Activated T-helper 2 cell treated with anti-CD3 and anti-CD28 coated beads, Interferon-gamma antibody, Interleukin-2, Interleukin-4, amounts not matched to agents 10 μg/mL and 5 μg/mL and 100 μg/mL, durations not matched to agents 14 hours and 24 hours and 36 hours (primary cell): ENCODE data around the gene NIPAL1. TPM values are rescaled to one million over a fixed set of nuclear protein-coding genes. Genes with fewer than 3 reads are reported as not detected.

ENCODE experiments used
- DNase-seq: peaks from one replicate; pipeline ENCODE4 v3.0.0; 2021; ENCODE audit warnings: low spot score
- H3K27ac Mint-ChIP-seq: one replicate; pipeline ENCODE4 v1.8.0; 2021; ENCODE audit warnings: mixed read lengths
- H3K27me3 Mint-ChIP-seq: one replicate; pipeline ENCODE4 v1.8.0; 2021; ENCODE audit warnings: low read depth, mixed read lengths
- H3K36me3 Mint-ChIP-seq: one replicate; pipeline ENCODE4 v1.8.0; 2021; ENCODE audit warnings: low read depth, mixed read lengths
- H3K4me1 Mint-ChIP-seq: one replicate; pipeline ENCODE4 v1.8.0; 2021; ENCODE audit warnings: low read depth, mixed read lengths
- H3K4me3 Mint-ChIP-seq: one replicate; pipeline ENCODE4 v1.8.0; 2021; ENCODE audit warnings: low read depth, mild to moderate bottlenecking, moderate library complexity, mixed read lengths
- H3K9me3 Mint-ChIP-seq: one replicate; pipeline ENCODE4 v1.8.0; 2021; ENCODE audit warnings: mixed read lengths
- intact Hi-C: fragments of 100-400 bp; cut with micrococcal nuclease; formaldehyde crosslinking; loops from one replicate; pipeline ENCODE4 v1.15.1; 2023
- total RNA-seq: library from RNA; stranded (reverse); gene quantifications from 2 replicates; pipeline ENCODE4 v1.2.3, GENCODE V29; 2022

The NIPAL1 gene
- total RNA-seq, 1 donor from 2014 or later: 0.82 TPM

DNA sequence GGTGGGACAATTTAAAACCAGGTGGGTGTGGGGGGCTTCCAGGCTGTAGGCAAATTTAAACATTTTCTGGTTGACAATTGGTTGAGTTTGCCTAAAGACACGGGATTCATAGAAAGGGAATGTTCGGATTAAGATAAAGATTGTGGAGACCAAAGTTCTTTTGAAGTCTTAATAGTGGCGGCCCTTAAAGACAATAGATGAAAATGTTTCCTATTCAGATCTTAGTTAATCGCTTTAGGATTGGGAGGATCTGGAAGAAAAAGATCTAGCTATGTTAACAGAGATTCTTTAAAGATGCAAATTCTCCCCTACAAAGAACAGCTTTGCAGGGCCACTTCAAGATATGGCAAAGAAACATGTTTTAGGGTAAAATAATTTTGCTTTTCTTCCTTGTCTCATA is 4.8 kb upstream of the NIPAL1 start:
- Mint-ChIP-seq H3K27me3 (peaks cover 25% of the 10 kb centered on the region), H3K4me3 (no peak overlapping the region), H3K36me3 (no peaks in the 10 kb centered on the region), H3K9me3 (peaks cover 19% of the 10 kb centered on the region), H3K27ac (no peak overlapping the region), H3K4me1 (peaks cover 3% of the 10 kb centered on the region)
- no peak for DNase-seq
- intact Hi-C loops: no loop called here

DNA sequence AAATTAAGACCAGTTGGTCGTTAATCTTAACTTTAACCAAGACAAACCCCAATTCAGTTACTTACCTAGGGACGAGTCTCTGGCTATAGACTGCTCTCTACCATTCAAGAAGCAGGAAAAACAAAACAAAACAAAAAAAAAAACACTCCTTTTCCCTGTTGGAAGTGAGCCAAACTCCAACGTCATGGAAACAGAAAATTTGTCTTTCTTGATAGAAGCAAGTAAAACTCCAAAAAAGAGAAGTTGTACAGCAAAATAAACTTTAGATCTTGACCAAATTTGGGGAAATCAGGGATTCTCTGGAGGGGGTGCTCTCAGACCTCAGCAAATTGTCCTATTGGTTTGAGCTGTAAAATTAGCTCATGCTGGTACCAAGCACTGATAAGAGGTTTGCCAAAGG is 3.7 kb upstream of the NIPAL1 start:
- no peak overlapping the region for H3K27ac Mint-ChIP-seq
- peaks cover 18% of the 10 kb centered on the region for H3K9me3 Mint-ChIP-seq
- H3K4me3 Mint-ChIP-seq: no peak overlapping the region
- DNase-seq: no peak
- H3K36me3 Mint-ChIP-seq: no peaks in the 10 kb centered on the region
- intact Hi-C loops: no loop called here
- H3K4me1 Mint-ChIP-seq: peaks cover 10% of the 10 kb centered on the region
- peaks cover 29% of the 10 kb centered on the region for H3K27me3 Mint-ChIP-seq

DNA sequence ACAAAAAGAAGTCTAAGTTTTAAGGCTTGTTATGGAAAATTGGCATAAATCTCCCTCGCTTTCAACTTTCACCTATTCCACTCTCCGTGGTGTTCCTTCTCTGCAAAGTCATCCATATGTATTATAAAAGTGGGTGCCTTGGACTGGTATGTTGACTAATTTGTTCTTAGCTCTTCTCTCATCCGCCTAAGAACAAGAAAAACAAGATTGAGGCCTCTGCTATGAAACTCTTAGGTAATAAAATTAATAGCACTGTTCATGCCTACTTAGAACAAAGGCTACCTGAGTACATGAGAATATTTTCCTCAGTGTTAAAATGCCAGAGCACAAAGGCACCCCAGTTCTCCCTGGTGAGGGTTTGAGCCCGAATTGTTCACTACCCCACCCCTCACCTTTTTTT is 1.4 kb upstream of the NIPAL1 start:
- intact Hi-C loops: loop anchor here (5.0 kb wide), 1 partner anchor 72 kb away; no protein-coding TSS in a partner anchor
- Mint-ChIP-seq H3K4me1 (peaks cover 12% of the 10 kb centered on the region), H3K4me3 (no peak overlapping the region), H3K36me3 (no peaks in the 10 kb centered on the region), H3K27me3 (peaks cover 51% of the 10 kb centered on the region), H3K9me3 (peaks cover 9% of the 10 kb centered on the region), H3K27ac (no peak overlapping the region)
- no peak for DNase-seq

DNA sequence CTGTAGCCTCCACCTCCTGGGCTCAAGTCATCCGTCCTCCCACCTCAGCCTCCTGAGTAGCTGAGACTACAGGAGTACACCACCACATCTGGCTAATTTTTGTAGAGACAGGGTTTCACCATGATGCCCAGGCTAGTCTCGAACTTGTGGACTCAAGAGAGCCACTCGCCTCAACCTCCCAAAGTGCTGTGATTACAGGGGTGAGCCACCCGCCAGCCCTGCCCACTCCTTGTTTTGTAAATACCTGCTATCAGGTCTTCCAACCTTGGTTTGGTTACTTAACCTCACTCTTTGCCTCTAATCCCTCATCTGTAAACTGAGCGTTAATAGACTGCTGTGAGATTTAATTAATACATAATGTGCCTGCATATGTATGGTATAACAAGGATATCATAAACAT is 894 bp upstream of the NIPAL1 start:
- intact Hi-C loops: loop anchor here (5.0 kb wide), 1 partner anchor 72 kb away; no protein-coding TSS in a partner anchor
- Mint-ChIP-seq H3K4me1 (peaks cover 12% of the 10 kb centered on the region), H3K27me3 (peaks cover 51% of the 10 kb centered on the region), H3K27ac (no peak overlapping the region), H3K36me3 (no peaks in the 10 kb centered on the region), H3K4me3 (peak overlapping the region; percentile 66), H3K9me3 (peaks cover 9% of the 10 kb centered on the region)
- no peak for DNase-seq

DNA sequence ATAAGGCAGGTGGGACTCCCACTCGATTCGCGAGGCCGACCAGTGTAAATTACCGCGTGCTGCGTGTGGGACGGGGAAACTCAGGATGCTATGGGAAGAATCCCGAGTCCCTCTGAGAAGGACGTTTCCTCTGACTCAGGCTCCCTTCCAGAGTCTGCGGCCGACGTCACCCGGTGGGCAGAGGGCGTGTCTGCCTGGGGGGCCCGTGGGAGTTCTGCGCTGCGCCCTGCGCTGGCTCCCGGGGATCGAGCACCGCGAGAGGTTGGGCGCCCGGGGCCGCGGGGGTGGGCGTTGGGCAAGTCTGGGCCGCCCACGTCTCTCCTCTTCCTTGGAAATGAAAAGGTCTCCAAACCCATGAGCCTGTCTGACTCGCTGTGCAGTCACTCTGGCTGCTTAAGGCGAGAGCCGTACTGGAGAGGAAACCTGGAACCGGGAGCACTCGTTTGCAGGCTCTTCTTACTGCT is 568 bp downstream of the NIPAL1 start:
- peak overlapping the region; percentile 66 for H3K4me3 Mint-ChIP-seq
- DNase-seq: no peak
- intact Hi-C loops: loop anchor here (5.0 kb wide), 1 partner anchor 70 kb away; no protein-coding TSS in a partner anchor
- peaks cover 55% of the 10 kb centered on the region for H3K27me3 Mint-ChIP-seq
- peaks cover 4% of the 10 kb centered on the region for H3K9me3 Mint-ChIP-seq
- no peak overlapping the region for H3K27ac Mint-ChIP-seq
- H3K4me1 Mint-ChIP-seq: peaks cover 17% of the 10 kb centered on the region
- H3K36me3 Mint-ChIP-seq: no peaks in the 10 kb centered on the region

DNA sequence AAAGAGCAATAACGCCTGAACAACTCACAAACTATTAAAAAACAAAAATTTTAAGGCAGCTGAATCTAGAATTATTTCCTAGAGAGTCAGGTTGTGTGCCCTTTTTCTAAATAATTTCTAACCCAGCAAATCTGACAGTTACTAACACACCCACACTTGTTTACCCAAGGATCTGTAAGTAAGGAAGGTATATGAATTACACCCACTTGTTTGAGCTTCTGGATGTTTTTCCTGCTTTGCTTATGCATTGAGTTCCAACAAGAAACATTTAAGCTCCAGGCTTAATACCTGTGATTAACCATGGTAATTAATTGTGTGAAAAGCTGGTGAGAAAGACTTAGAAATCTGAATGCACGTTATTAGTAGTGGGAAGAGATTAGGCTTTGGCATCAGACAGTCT is 1.5 kb downstream of the NIPAL1 start:
- intact Hi-C loops: loop anchor here (5.0 kb wide), 1 partner anchor 69 kb away; no protein-coding TSS in a partner anchor
- Mint-ChIP-seq H3K27ac (no peak overlapping the region), H3K36me3 (no peaks in the 10 kb centered on the region), H3K4me3 (no peak overlapping the region), H3K9me3 (peaks cover 4% of the 10 kb centered on the region), H3K27me3 (peaks cover 59% of the 10 kb centered on the region), H3K4me1 (peaks cover 17% of the 10 kb centered on the region)
- DNase-seq: no peak

DNA sequence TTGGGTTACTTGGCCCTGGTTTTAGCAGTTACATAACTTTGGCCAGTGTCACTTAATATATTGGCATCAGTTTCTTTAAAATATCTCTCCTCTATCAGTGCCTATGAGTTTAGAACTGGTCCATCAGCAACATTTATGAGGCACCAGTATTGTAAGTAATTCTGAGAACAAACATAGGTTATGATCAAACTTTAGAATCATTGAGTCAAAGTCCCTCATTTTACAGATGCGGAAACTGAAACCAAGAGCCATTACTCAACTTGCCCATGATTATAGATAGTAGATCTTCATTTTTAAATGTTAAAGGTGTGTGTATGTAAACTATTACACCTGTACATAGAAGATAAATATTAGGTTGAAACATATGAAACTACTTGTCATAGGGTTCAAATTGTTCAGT is 4.5 kb downstream of the NIPAL1 start:
- Mint-ChIP-seq H3K27me3 (peaks cover 49% of the 10 kb centered on the region), H3K4me1 (peaks cover 14% of the 10 kb centered on the region), H3K9me3 (peaks cover 4% of the 10 kb centered on the region), H3K36me3 (no peaks in the 10 kb centered on the region), H3K4me3 (no peak overlapping the region), H3K27ac (no peak overlapping the region)
- DNase-seq: no peak
- intact Hi-C loops: loop anchor here (2.0 kb wide), 1 partner anchor 16 kb away; no protein-coding TSS in a partner anchor

DNA sequence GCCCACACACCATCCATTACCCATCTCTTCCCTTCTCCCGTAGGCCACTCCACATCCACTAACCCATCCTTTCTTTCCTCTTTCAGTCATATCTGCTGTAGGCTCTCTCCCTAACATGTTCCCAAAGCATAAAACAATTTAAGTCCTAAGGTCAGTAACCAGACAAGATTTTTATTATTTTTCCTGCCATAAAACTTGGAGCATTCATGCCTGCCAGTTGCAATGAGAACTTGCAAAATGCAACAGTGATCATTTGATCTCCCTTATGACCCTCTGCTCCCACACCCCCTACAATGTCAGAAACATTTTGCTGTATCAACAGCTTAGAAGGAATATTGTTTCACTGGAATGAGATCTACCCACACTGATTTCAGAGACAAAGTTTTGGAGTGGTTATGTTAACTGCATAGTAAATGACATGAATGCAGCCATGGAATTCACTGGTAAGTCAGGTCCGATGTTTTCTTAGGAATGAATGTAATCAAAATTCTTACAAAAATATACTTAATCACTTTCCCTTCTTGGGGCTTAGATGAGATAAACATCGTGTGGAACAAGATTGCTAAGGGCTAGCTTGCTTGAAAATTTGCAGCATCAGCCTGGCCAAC is 5.7 kb downstream of the NIPAL1 start:
- Mint-ChIP-seq H3K4me3 (no peak overlapping the region), H3K9me3 (peaks cover 4% of the 10 kb centered on the region), H3K4me1 (peaks cover 10% of the 10 kb centered on the region), H3K36me3 (no peaks in the 10 kb centered on the region), H3K27ac (no peak overlapping the region), H3K27me3 (peaks cover 47% of the 10 kb centered on the region)
- DNase-seq: no peak
- intact Hi-C loops: no loop called here

DNA sequence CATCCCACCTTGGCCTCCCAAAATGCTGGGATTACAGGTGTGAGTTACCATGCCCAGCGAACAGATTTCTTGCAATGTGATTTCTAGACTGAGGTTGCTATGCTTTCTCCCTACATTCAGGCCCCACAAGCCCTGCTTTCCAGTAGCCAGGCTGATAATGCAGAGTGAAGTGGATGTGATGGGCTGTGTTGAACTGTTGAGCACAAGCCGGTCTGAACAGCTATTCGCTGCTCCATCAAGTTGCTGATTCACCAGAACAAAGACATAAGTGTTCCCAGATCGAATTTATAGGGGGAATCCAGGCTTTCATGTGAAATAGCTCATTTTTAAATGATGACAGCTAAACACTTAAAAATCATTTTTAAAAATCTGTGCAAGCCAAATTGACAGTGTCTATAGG is 8.0 kb downstream of the NIPAL1 start:
- DNase-seq: no peak
- Mint-ChIP-seq H3K36me3 (no peaks in the 10 kb centered on the region), H3K4me3 (no peak overlapping the region), H3K4me1 (peaks cover 24% of the 10 kb centered on the region), H3K27me3 (peaks cover 35% of the 10 kb centered on the region), H3K9me3 (peaks cover 4% of the 10 kb centered on the region), H3K27ac (no peak overlapping the region)
- intact Hi-C loops: no loop called here

DNA sequence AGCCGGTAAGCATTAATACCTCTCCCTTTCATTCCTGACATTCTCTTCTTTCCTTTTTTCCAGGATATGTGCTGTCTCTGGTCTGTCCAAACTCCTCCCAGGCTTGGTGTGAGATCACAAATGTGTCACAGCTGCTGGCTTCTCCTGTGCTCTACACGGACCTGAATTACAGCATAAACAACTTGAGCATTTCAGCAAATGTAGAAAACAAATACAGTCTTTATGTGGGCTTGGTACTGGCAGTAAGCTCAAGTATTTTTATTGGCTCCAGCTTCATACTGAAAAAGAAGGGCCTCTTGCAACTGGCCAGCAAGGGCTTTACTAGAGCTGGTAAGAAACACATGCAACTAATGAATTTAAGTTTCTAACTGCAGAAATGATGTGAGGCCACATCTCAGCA is 8.4 kb downstream of the NIPAL1 start:
- Mint-ChIP-seq H3K36me3 (no peaks in the 10 kb centered on the region), H3K27me3 (peaks cover 33% of the 10 kb centered on the region), H3K27ac (no peak overlapping the region), H3K4me1 (peaks cover 22% of the 10 kb centered on the region), H3K4me3 (no peak overlapping the region), H3K9me3 (peaks cover 4% of the 10 kb centered on the region)
- intact Hi-C loops: no loop called here
- no peak for DNase-seq

DNA sequence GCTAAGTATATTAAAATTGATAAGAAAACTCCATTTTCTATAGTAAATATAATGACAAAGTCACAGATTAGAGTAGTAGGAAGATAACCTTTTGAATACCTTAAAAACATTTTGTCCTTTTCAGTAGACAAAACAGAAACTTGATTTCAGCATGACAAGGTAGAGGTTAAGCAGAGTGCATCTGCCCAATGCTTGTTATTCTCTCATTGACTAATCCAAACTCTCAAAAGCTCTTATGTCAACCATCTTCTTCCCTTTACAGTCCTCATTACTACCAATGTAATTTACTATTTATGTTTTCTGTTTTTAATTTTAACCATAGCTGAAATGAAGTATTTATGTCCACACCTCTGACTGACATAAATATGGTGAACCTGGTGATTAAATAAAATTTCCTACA is 11.1 kb downstream of the NIPAL1 start:
- Mint-ChIP-seq H3K36me3 (no peaks in the 10 kb centered on the region), H3K4me3 (no peak overlapping the region), H3K9me3 (no peaks in the 10 kb centered on the region), H3K4me1 (peaks cover 20% of the 10 kb centered on the region), H3K27me3 (peaks cover 30% of the 10 kb centered on the region), H3K27ac (no peak overlapping the region)
- intact Hi-C loops: loop anchor here (1.0 to 2.0 kb wide), 2 partner anchors 9 to 75 kb away; no protein-coding TSS in a partner anchor
- no peak for DNase-seq

DNA sequence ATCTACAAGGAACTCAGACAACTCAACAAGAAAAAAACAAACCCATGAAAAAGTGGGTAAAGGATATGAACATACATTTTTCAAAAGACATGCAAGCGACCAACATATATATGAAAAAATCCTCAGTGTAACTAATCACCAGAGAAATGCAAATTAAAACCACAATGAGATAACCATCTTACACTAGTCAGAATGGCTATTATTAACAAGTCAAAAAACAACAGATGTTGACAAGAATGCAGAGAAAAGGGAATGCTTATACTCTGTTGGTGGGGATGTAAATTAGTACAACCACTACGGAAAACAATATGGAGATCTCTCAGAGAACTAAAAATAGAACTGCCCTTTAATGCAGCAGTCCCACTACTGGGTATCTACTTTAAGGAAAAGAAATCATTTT is 12.1 kb downstream of the NIPAL1 start:
- intact Hi-C loops: no loop called here
- Mint-ChIP-seq H3K4me3 (no peak overlapping the region), H3K9me3 (no peaks in the 10 kb centered on the region), H3K36me3 (no peaks in the 10 kb centered on the region), H3K27ac (no peak overlapping the region), H3K4me1 (peaks cover 20% of the 10 kb centered on the region), H3K27me3 (peaks cover 36% of the 10 kb centered on the region)
- no peak for DNase-seq

DNA sequence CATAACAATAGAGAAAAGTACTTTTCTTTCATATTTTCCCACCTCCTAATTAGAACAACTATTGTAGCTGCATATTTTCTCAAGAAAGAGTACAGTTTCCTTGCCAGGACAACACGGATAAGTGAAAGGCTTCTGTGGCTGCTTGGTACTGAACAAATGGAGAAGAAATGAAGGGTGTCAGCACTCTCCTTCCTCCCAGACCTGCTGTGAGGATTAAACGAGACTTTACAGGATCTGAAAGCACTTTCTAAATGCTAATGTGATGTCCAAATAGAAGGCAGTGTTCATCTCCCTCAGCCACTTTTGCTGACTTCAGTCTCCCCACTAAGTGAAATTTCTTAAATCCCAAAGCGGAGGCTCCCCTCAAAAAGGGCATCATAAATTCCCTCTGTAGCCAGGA is 13.9 kb downstream of the NIPAL1 start:
- intact Hi-C loops: no loop called here
- Mint-ChIP-seq H3K36me3 (no peaks in the 10 kb centered on the region), H3K4me1 (peaks cover 23% of the 10 kb centered on the region), H3K9me3 (no peaks in the 10 kb centered on the region), H3K27ac (no peak overlapping the region), H3K27me3 (peaks cover 34% of the 10 kb centered on the region), H3K4me3 (no peak overlapping the region)
- no peak for DNase-seq
